Fibroblast of lung (primary cell): Measurements from ENCODE around the gene TSGA10IP. TPM values are rescaled to one million over a fixed set of nuclear protein-coding genes. Genes with fewer than 3 reads are reported as not detected.

Source experiments
- DNase-seq, 2 donors: peaks; one replicate each; pipeline versions ENCODE4 v3.0.0 to v3.0.0-alpha.2; 2010; ENCODE audit warnings: low read depth in 2 of 2
- H2AFZ ChIP-seq: 2 replicates; pipeline ENCODE4 v1.5.1; 2012; ENCODE audit warnings: low read length, control low read depth, inconsistent platforms
- H3K27ac ChIP-seq: 2 replicates; pipeline ENCODE4 v1.5.1; 2011; ENCODE audit warnings: low read length, control low read depth; ENCODE audit not compliant: insufficient read depth
- H3K27me3 ChIP-seq: 2 replicates; pipeline ENCODE4 v1.5.1; 2011; ENCODE audit warnings: mild to moderate bottlenecking, low read length; ENCODE audit not compliant: control insufficient read depth, insufficient read depth
- H3K36me3 ChIP-seq: 2 replicates; pipeline ENCODE4 v1.5.1; 2011; ENCODE audit warnings: low read length; ENCODE audit not compliant: control insufficient read depth, insufficient read depth
- H3K4me1 ChIP-seq: 2 replicates; pipeline ENCODE4 v1.5.1; 2011; ENCODE audit warnings: low read length; ENCODE audit not compliant: control insufficient read depth, insufficient read depth; ENCODE audit errors: extremely low read depth
- H3K4me2 ChIP-seq: 2 replicates; pipeline ENCODE4 v1.5.1; 2011; ENCODE audit warnings: low read length, control low read depth; ENCODE audit not compliant: insufficient read depth; ENCODE audit errors: extremely low read depth
- H3K4me3 ChIP-seq, 4 experiments: fragments of 200-600 bp in 1 of 4; sonication (generic) in 1 of 4; replicated peaks in 1 of 4; 2 replicates each; pipeline ENCODE4 v1.5.1; 2011 to 2016; ENCODE audit warnings: low read length in 4 of 4, low read depth in 3 of 4, mild to moderate bottlenecking in 3 of 4, control low read depth in 2 of 4, inconsistent platforms in 1 of 4, mixed read lengths in 1 of 4; ENCODE audit not compliant: insufficient read depth in 1 of 4; ENCODE audit errors: control extremely low read depth in 1 of 4
- H3K79me2 ChIP-seq: 2 replicates; pipeline ENCODE4 v1.5.1; 2012; ENCODE audit warnings: mild to moderate bottlenecking, low read length, inconsistent platforms; ENCODE audit not compliant: control insufficient read depth, insufficient read depth
- H3K9ac ChIP-seq: 2 replicates; pipeline ENCODE4 v1.5.1; 2011; ENCODE audit warnings: mild to moderate bottlenecking, low read length, control low read depth; ENCODE audit not compliant: insufficient read depth
- H3K9me3 ChIP-seq: 2 replicates; pipeline ENCODE4 v1.5.1; 2012; ENCODE audit warnings: low read depth, low read length; ENCODE audit not compliant: control insufficient read depth, insufficient read depth
- H4K20me1 ChIP-seq: 2 replicates; pipeline ENCODE4 v1.5.1; 2011; ENCODE audit warnings: low read length; ENCODE audit not compliant: control insufficient read depth, insufficient read depth; ENCODE audit errors: extremely low read depth
- CTCF ChIP-seq, 2 donors: IDR thresholded peaks in 1 of 2; conservative IDR thresholded peaks in 1 of 2; 1 replicate in 1 of 2; 2 replicates in 1 of 2; pipeline ENCODE4 v1.5.1; 2011 to 2012; ENCODE audit warnings: low read length in 2 of 2, control low read depth in 1 of 2, inconsistent platforms in 1 of 2, low read depth in 1 of 2, mild to moderate bottlenecking in 1 of 2
- EZH2 ChIP-seq: IDR thresholded peaks from 2 replicates; pipeline ENCODE4 v1.5.1; 2012; ENCODE audit warnings: low read length, control low read depth, mild to moderate bottlenecking; ENCODE audit errors: missing control alignments
- polyA plus RNA-seq, 2 donors: library from polyadenylated mRNA; depleted of rRNA in 1 of 2; stranded (reverse) in 1 of 2; unstranded in 1 of 2; fragments of >200 nt; gene quantifications; 2 replicates each; pipeline ENCODE4 v1.2.1, GENCODE V29; 2011 to 2012; ENCODE audit warnings: missing spikeins in 1 of 2
- total RNA-seq: library from RNA; depleted of rRNA; stranded (reverse); fragments of >200 nt; gene quantifications from 2 replicates; pipeline ENCODE4 v1.2.1, GENCODE V29; 2014

TSGA10IP gene
- total and polyA plus RNA-seq, 2 donors (not counting 1 experiment from before 2014, with no cell fraction given): 0.17 TPM; not detected in 1

- Histone ChIP-seq H4K20me1 (no peaks in the 10 kb centered on the region), H3K4me2 (no peak overlapping the region), H3K79me2 (no peaks in the 10 kb centered on the region), H3K27ac (no peak overlapping the region), H3K9me3 (no peaks in the 10 kb centered on the region), H3K9ac (no peak overlapping the region), H3K4me3 (no peak overlapping the region), H3K36me3 (peaks cover 15% of the 10 kb centered on the region), H2AFZ (no peak overlapping the region), H3K4me1 (peaks cover 4% of the 10 kb centered on the region), H3K27me3 (no peaks in the 10 kb centered on the region)
- TF ChIP-seq EZH2 (no peak), CTCF (conservative IDR thresholded peaks at IDR 0.05 in 1 of 2, IDR thresholded peaks at IDR 0.05 in 1 of 2; ENCODE audit: low read depth in 1 of 2, low read length in 2 of 2) (no peak)
- no peak for DNase-seq
These were observed 26.8 kb downstream of the TSGA10IP start for GRCh38 chr11:65972116-65972515.

- Histone ChIP-seq H3K4me3 (no peak overlapping the region), H3K9me3 (no peaks in the 10 kb centered on the region), H4K20me1 (no peaks in the 10 kb centered on the region), H3K79me2 (no peaks in the 10 kb centered on the region), H3K27ac (no peak overlapping the region), H3K27me3 (no peaks in the 10 kb centered on the region), H3K36me3 (peaks cover 20% of the 10 kb centered on the region), H2AFZ (no peak overlapping the region), H3K9ac (no peak overlapping the region), H3K4me1 (peaks cover 4% of the 10 kb centered on the region), H3K4me2 (no peak overlapping the region)
- DNase-seq: peak; percentile 22 to 58
- TF ChIP-seq EZH2: no peak
These were observed 28.3 kb downstream of the TSGA10IP start for GRCh38 chr11:65973439-65974110.

DNA sequence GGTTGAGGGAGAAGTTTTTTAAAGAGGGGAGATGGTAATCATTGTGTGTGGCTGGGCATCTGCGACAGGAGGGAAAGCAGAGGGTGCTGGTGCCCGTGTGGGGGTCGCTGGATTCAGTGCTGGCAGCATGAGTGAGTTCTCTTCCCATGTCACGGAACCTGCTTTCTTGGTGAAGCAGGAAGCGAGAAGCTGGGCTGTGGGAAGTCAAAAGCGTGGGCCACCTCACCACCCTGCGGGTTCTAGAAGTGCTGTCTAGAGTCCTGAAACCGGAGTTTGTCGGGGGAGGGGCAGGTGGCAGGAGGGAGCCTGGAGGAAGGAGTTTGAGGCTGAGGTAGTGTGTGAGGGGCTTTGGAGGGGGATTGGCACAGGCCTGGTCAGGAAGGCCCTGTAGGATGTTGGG, 30.5 kb downstream of the TSGA10IP start:
- Histone ChIP-seq H3K4me2 (no peak overlapping the region), H3K27me3 (no peaks in the 10 kb centered on the region), H3K4me1 (peaks cover 4% of the 10 kb centered on the region), H2AFZ (no peak overlapping the region), H3K27ac (no peak overlapping the region), H4K20me1 (no peaks in the 10 kb centered on the region), H3K36me3 (peaks cover 16% of the 10 kb centered on the region), H3K9me3 (no peaks in the 10 kb centered on the region), H3K9ac (no peak overlapping the region), H3K4me3 (no peak overlapping the region), H3K79me2 (no peaks in the 10 kb centered on the region)
- DNase-seq: no peak
- TF ChIP-seq CTCF (conservative IDR thresholded peaks at IDR 0.05 in 1 of 2, IDR thresholded peaks at IDR 0.05 in 1 of 2; ENCODE audit: low read depth in 1 of 2, low read length in 2 of 2) (no peak), EZH2 (no peak)
